ENCODE results near the gene STON1.

- no peak for TF ChIP-seq CTCF (IDR thresholded peaks at IDR 0.05)
- no peak for TF ChIP-seq EZH2 (IDR thresholded peaks at IDR 0.05)
- TF ChIP-seq EZH2phosphoT487 (IDR thresholded peaks at IDR 0.05) = no peak
Measured at GRCh38 chr2:48588745-48589144, 58.8 kb downstream of the STON1 start.
